ENCODE results near the gene ZNF423. TPM values are rescaled to one million over a fixed set of nuclear protein-coding genes. Genes with fewer than 3 reads are reported as not detected.

Gene ZNF423
- total and polyA plus RNA-seq, 12 donors: 1.7 to 10.6 (median 5.5) TPM

- Histone ChIP-seq H3K4me3 (no peak overlapping the region), H3K27me3 (no peaks in the 10 kb centered on the region), H3K27ac (no peak overlapping the region), H3K4me1 (replicated peaks in 1 of 2) (no peaks in the 10 kb centered on the region), H3K36me3 (replicated peaks in 1 of 2) (no peaks in the 10 kb centered on the region), H3K9me3 (replicated peaks in 1 of 3) (no peaks in the 10 kb centered on the region)
- 85 to 90% (median 87%) methylated on average over 3 of the region's 3 CpGs for WGBS, 4 donors
- no peak for TF ChIP-seq POLR2A (IDR thresholded peaks at IDR 0.05)
- peak in 1 of 7 donors; percentile 58 for DNase-seq
- intact Hi-C loops (cut with DNase I): no loop called here
Observed at GRCh38 chr16:49562228-49562627, 293.7 kb downstream of the ZNF423 start.

GRCh38 chr16:49560004-49560830, 295.7 kb downstream of the ZNF423 start:
- no peaks in the 10 kb centered on the region for H3K9me3 ChIP-seq (replicated peaks in 1 of 3)
- no peak overlapping the region for H3K4me3 ChIP-seq
- H3K36me3 ChIP-seq (replicated peaks in 1 of 2): no peaks in the 10 kb centered on the region
- DNase-seq: no peak
- no peak overlapping the region for H3K27ac ChIP-seq
- no peaks in the 10 kb centered on the region for H3K4me1 ChIP-seq (replicated peaks in 1 of 2)
- intact Hi-C loops (cut with DNase I): no loop called here
- no peaks in the 10 kb centered on the region for H3K27me3 ChIP-seq
- TF ChIP-seq POLR2A (IDR thresholded peaks at IDR 0.05) (no peak), CTCF (IDR thresholded peaks at IDR 0.05) (no peak)
- 81 to 90% (median 89%) methylated on average over 25 of the region's 25 CpGs for WGBS, 4 donors

- WGBS, 4 donors: 67 to 94% (median 83%) methylated on average over 4 of the region's 4 CpGs
- Histone ChIP-seq H3K9me3 (replicated peaks in 1 of 3) (no peaks in the 10 kb centered on the region), H3K27ac (no peak overlapping the region), H3K4me3 (no peak overlapping the region), H3K27me3 (no peaks in the 10 kb centered on the region), H3K4me1 (replicated peaks in 1 of 2) (no peaks in the 10 kb centered on the region), H3K36me3 (replicated peaks in 1 of 2) (no peaks in the 10 kb centered on the region)
- no peak for DNase-seq
- no peak for TF ChIP-seq CTCF (IDR thresholded peaks at IDR 0.05)
- TF ChIP-seq POLR2A (IDR thresholded peaks at IDR 0.05): no peak
- intact Hi-C loops (cut with DNase I): no loop called here
Observed at GRCh38 chr16:49559242-49559641, 296.7 kb downstream of the ZNF423 start.

GRCh38 chr16:49558451-49558850, 297.5 kb downstream of the ZNF423 start:
- no peak for TF ChIP-seq POLR2A (IDR thresholded peaks at IDR 0.05)
- TF ChIP-seq CTCF (IDR thresholded peaks at IDR 0.05): no peak
- Histone ChIP-seq H3K4me1 (replicated peaks in 1 of 2) (no peaks in the 10 kb centered on the region), H3K27ac (no peak overlapping the region), H3K36me3 (replicated peaks in 1 of 2) (no peaks in the 10 kb centered on the region), H3K9me3 (replicated peaks in 1 of 3) (no peaks in the 10 kb centered on the region), H3K27me3 (no peaks in the 10 kb centered on the region), H3K4me3 (no peak overlapping the region)
- no peak for DNase-seq
- intact Hi-C loops (cut with DNase I): no loop called here
- WGBS, 4 donors: 85 to 92% (median 87%) methylated on average over 2 of the region's 2 CpGs
